Embryonic facial prominence (tissue), 1 donor: ENCODE data around the gene MAFB.

ENCODE experiments used
- DNase-seq: peaks from one replicate; pipeline ENCODE4 v3.0.0-alpha.2; 2016; ENCODE audit errors: extremely low spot score

MAFB gene

GRCh38 chr20:40682104-40682981 lies 6.7 kb downstream of the MAFB start:
- no peak for DNase-seq

DNA sequence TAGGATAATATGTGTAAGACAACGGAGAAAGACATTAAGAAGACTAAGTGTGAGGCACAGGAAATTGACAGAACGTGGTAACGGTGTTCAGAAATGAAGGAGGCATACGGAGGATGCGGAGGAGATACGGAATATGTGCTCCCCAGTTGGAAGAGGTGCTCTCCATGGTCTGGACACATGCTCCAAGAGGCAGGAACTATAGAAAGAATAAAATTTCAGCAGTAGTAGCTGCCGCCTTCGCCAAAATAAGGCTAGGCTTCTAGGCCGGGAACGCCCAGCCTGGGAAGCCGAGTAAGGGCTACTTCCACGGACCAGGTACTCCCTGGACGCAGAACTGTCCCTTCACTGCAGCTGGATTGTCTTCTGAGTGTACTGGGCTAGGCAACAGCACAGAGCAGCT lies 7.4 kb downstream of the MAFB start:
- DNase-seq: no peak

GRCh38 chr20:40681165-40681564 lies 7.9 kb downstream of the MAFB start:
- DNase-seq: no peak

- no peak for DNase-seq
Measured at GRCh38 chr20:40680161-40680959, 8.7 kb downstream of the MAFB start.

GRCh38 chr20:40679184-40679583 lies 9.9 kb downstream of the MAFB start:
- DNase-seq: no peak

GRCh38 chr20:40678286-40678875 lies 10.7 kb downstream of the MAFB start:
- no peak for DNase-seq

DNA sequence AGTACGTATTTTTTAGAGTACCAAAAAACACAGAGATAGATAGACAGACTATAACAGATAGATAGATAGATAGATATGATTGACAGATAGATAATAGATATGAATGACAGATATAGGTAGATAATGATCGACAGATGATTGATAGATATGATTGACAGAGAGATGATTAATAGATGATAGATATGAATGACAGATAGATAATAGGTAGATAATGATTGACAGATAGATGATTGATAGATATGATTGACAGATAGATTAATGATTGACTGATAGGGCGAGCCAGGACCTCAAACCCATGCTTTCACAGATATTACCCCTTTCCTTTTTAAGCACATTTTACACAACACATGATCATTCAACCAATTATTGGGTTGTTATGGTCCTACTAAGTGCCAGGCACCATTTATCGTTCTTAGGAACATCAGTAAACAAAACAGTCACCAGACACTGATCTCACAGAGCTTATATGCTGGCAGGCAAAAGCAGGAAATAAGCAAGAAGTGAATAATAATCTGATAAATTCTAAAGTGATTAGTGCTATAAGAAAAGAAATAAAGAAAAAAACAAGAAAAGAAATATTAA lies 11.6 kb downstream of the MAFB start:
- DNase-seq: no peak

DNA sequence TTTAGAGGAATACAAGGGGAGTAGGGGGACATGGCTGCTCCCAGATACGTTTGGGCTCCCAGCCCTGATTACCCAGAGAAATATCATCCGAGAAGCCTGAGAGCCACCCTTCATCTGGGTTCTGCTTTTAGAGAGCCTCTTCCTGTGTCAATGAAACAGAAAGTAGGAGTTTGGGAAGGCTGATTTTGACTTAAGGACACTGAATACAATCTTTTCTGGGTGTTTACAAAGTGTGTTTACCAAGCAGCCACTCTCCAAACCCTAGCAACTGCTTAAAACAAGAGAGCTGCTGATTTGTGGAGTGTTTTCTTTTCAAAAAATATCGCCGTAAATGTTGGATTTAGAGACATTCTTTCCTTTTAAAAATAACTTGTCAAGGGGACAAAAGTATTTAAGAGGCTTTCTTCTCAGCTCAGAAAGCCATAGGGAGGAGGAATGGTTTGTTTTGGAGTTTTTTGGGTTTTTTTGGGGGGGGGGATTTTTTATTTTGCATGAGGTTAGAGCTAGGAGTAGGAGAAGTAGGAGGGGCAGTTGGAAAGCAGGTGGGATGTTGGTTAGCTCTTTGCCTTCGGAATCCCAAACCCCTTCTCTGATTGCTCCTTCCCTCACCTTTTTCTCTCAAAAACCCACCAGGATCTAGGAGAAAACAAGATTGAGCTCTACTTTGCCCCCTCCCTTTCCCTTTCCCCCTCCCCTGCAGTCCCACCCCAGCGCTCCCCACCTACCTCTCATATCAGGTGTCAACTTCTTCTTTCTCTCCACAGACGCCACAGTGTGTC lies 12.4 kb downstream of the MAFB start:
- DNase-seq: no peak

DNA sequence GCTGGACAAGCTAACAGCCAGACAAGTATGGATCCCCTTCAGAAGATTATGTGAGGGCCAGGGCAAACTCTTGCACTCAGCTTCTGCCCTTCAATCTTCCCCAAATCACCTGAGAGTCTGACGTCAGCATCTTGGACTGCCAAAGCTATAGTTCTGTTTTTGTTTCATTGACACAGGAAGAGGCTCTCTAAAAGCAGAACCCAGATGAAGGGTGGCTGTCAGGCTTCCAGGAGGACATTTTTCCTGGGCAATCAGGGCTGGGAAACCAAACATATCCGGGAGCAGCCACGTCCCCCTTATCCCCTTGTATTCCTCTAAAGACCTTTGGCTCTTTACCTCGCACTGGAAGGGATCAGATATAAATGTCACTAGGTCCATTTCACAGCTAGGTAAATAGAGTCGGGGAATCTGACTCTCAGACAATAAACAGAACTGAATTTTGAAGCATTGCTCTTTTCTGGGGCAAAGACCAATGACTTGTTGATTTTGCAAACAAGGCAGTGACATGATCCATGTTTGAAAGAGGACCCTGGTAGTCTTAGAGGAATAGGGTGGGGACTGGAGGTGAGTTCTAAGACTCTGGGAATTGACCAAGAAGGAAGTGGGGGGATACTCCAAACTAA lies 13.3 kb downstream of the MAFB start:
- no peak for DNase-seq

DNA sequence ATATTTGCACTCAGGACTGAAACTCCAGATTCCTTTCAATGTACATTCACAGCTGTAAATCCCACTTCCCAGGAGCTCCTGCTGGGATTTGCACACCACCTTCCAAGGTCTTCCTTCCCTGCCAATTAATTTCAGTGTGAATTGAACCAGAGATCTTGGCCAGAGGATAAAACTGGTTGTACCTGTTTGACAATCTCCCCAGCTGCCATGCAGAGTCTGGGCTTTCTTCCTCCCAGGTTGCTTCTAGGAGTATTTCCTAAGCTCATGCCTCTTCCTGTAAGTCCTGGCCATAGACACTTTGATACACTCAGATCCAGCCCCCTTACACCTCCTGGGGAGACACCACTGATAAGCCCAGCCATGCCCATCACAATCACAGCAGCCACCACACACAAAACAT lies 15.6 kb downstream of the MAFB start:
- DNase-seq: no peak

DNA sequence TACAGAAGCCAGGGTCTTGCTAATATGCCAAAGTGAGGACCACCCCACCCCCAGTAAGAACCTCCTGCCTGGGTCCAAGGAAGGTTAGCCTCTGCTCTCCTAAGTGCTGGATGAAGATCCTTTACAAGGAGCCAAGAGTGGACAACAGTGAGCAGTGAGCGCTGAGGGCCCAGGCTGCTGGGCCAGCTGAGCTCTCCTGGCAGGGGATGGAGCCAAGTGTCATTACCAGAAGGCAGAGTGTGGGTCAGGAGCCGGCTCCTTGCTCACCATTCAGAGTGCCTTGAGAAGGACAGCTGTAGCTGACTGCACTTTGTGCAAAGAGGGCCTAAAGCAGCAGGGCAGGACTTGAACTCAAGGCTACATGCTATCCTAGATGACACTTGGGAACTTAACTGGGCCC lies 16.9 kb downstream of the MAFB start:
- DNase-seq: no peak

GRCh38 chr20:40670253-40670652 lies 18.8 kb downstream of the MAFB start:
- no peak for DNase-seq

DNA sequence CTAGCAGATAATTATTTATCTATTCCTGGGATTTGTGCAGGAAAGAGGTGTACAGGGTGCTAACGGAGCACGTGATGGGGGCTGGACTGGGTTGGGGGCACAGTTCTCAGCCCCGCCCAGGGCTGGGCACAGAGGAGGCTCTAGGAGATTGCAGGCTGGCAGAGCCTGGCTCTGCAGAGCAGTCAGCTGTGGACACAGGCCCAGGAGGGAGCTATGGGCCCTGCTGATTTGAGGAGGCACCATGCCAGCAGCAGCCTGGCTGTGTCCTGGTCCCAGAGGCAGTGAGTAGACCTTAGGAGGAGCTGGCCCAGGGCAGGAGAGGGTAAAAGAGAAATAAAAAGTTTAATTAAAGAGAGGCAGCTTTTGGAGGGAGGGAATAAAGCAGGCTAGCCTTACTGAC lies 19.3 kb downstream of the MAFB start:
- DNase-seq: no peak

- no peak for DNase-seq
Measured at GRCh38 chr20:40668449-40669228, 20.4 kb downstream of the MAFB start.

- no peak for DNase-seq
Measured at GRCh38 chr20:40667503-40667902, 21.5 kb downstream of the MAFB start.

- DNase-seq: no peak
Measured at GRCh38 chr20:40666336-40666735, 22.7 kb downstream of the MAFB start.

GRCh38 chr20:40664891-40665290 lies 24.1 kb downstream of the MAFB start:
- DNase-seq: no peak

DNA sequence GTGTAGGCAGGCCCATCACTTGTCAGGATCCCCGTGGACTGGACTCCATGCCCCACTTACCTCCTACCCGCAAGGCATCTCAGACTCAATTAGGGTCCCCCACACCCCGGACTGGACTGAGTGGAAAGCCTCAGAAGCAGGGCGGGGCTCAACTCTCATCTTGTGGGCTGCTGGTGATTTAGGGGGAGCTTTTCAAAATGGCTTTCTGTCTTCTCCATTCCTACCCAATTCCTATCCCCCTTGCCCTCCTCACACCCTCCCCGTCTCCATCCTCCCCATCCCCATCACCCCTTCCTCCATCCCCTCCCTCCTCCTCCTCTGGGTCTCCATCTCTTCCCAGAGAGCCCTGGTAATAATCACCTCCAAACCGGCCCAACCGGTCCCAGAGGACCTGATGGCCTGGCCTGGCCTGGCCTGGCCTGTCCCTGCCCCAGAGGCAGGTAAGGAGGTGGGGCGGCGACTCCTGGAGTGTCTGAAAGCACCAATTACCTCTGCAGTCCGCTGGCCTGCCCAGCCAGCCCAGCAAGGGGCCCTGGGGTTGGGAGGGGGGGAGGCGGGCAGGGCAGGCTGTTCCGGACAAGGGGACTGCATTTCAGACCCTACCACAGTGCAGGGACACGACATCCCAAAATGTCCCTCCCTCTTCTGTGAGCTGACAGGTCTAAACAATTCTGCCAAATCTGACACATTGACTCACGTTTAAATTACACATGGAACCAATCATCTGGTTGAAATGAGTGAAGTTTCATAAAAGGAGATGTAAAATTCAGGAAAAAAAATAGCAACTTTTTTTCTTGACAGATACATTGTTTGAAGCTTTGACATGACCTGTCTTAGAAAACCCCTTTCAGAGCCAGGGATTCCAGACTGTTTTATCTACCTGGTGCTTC lies 24.8 kb downstream of the MAFB start:
- no peak for DNase-seq

DNA sequence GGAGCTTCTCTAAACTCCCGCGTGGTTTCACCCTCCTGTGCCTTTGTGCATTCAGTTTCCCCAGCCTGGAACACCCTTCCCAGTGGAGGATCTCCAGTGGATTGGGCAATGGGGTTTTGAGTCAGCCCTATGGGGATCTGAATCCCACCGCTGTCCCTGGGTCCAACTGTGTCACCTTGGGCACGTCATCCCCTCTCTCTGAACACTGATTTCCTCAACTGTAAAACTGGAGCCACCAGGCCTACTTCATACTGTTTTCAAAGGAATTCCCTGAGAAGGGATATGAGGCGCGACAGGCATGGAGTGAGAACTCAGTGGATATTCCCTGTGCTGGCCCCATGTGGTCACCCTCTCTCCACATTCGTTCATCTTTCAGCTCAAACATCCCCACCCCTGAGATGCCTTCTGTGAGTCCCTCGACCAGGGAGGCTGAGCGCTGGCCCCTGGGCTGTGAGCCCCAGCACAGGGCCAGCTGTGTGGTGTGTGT lies 25.7 kb downstream of the MAFB start:
- no peak for DNase-seq
